NCI-H1092 (cell line): ENCODE data around the gene ANAPC1.
"Not testable (repeated sequence)": the region's sequence is repeated elsewhere in the genome, so short reads cannot be mapped to it uniquely, and the experiment has no call there.

Experiments
- DNase-seq: peaks from one replicate; lab custom pipeline; 2025; lab: John Stamatoyannopoulos, UW

Gene ANAPC1, protein sequence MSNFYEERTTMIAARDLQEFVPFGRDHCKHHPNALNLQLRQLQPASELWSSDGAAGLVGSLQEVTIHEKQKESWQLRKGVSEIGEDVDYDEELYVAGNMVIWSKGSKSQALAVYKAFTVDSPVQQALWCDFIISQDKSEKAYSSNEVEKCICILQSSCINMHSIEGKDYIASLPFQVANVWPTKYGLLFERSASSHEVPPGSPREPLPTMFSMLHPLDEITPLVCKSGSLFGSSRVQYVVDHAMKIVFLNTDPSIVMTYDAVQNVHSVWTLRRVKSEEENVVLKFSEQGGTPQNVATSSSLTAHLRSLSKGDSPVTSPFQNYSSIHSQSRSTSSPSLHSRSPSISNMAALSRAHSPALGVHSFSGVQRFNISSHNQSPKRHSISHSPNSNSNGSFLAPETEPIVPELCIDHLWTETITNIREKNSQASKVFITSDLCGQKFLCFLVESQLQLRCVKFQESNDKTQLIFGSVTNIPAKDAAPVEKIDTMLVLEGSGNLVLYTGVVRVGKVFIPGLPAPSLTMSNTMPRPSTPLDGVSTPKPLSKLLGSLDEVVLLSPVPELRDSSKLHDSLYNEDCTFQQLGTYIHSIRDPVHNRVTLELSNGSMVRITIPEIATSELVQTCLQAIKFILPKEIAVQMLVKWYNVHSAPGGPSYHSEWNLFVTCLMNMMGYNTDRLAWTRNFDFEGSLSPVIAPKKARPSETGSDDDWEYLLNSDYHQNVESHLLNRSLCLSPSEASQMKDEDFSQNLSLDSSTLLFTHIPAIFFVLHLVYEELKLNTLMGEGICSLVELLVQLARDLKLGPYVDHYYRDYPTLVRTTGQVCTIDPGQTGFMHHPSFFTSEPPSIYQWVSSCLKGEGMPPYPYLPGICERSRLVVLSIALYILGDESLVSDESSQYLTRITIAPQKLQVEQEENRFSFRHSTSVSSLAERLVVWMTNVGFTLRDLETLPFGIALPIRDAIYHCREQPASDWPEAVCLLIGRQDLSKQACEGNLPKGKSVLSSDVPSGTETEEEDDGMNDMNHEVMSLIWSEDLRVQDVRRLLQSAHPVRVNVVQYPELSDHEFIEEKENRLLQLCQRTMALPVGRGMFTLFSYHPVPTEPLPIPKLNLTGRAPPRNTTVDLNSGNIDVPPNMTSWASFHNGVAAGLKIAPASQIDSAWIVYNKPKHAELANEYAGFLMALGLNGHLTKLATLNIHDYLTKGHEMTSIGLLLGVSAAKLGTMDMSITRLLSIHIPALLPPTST (N-terminal part only)

DNA sequence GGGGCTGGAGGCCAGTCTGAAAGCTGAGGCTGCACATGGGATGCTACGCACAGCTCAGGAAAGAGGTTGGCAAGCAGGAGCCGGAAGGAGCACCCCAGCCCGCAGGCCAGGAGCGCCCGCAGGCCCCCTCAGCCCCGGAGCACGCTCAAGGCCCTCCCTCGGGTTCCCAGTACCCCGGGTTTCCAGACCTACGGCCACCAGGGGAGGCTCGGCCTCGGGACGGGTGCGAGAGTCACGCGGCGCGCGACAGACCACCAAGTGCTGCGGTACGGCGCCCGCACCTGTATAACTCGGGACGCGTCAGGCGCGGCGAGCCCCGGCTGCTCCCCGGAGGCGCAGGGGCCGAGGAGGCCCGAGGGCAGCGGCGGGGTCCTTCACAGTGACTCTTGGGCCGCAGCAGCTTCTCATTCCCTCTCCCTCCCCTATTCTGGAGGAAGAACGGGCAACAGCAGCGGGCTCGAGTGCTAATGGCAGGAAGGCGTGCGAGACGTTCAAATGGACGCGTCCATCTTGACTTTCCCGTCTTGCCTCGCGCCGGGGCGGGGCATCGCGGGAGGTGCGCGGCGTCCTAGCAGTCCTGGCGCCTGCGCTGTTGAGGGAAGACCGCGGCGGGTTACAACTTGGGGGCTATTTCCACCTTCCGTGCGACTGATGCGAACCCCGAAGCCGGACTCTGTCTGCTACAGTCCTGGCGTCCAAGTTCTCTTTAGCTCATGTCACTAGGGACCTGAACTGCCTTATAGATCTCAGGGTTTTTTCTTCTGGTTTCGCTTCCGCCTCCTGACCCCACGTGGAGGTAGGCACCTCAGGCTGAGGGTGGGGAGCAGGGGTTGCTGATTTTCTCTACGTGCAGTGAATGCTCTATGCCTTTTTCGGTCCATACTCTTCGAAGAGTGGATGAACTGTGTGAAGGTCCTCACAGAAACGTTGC is at the start of gene ANAPC1:
Gene ANAPC1 (minus strand): TSS at position 533 of the 931 bp plus-strand sequence. CDS start 3,368 bp downstream, outside the sequence.
- DNase-seq = peak; percentile 79

DNA sequence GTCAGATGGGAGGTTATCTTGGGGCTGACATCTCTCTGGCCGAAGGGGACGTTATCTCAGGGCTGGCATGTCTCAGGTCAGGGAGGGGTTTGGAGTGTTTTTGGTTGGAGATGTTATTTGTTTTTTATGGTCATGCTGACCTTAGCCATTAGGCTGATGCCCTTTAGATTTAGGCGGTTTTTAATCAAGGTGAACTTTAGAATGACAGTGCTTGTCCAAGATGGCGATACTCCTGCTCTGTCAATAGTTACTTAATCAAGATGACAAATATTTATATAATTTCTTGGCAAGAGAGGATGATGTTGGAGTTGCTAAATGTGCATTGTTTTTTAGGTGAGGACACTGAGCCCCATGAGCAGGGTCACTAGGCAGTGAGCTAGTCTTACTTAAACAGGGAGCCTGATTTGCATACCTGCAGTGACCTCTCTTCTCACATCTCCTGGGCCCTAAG is 48.9 kb upstream of the ANAPC1 start:
- no peak for DNase-seq

DNA sequence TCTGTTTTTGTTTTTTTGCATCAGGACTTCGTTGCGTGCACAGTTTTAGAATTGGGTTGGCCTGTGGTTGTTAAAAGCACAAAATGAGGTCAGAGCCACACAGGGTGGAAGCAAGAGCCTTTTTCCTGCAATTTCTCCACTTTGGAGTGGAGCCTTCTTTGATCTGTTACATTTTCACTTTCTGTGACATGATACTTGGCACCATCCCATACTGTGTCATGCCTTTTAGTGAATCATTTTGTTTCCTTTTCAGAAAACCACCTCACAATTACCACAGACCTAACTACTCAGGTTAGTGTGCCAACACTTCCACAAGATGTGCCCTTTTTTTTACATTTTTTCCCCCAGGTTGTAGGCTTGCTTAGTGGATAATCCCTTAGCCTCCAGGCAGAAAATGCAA is 46.9 kb upstream of the ANAPC1 start:
- DNase-seq = no peak

GRCh38 chr2:111930409-111930808 is 46.4 kb upstream of the ANAPC1 start:
- DNase-seq = no peak

- DNase-seq = no peak
These were observed 43.7 kb upstream of the ANAPC1 start for GRCh38 chr2:111927723-111928122.

- no peak for DNase-seq
These were observed 40.7 kb upstream of the ANAPC1 start for GRCh38 chr2:111924617-111925107.

DNA sequence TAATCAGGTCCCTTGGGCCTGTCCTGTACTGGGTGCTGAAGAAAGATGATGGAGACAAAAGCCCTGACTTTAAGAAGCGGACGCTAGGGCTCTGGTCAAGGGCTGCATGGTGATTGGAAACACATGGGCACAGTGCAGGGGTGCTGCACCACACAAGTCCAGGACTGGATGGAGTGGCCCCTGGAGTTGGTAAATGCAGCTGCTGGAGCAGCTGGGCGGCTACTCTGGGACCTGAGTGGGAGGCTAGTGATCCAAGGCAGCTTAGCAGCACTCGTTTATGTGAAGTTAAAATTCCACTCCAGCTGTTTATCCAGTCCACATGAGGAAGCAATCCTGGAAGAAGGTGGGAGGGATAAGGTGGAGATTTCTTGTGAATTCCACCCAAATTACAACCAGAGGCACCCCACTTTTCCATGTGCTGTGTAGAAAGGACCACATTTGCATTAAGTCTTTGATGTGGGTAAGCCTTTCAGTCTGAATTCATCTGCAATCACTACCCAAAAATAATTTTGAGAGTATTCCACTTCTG is 39.3 kb upstream of the ANAPC1 start:
- DNase-seq = no peak

- DNase-seq = no peak
These were observed 36.0 kb upstream of the ANAPC1 start for GRCh38 chr2:111919794-111920608.

DNA sequence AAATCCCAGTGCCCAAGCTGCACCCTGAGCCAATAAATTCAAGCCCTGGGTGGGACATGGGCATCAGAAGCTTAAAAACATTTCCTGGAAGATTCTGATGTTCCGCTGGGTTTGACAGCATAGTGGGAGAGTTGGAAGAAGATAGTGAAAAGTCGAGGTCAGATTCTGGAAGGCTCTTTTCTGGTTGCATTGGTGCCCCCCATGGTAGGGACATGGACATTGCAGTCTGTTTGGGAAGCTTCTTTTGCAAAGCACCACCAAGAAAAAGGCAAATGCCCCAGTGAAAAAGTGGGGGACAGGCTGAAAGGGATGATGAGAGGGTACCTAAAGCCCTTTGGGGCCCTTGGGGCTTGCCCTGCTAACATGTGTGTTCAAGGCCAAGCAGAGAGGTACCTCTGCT is 35.4 kb upstream of the ANAPC1 start:
- DNase-seq = no peak

- no peak for DNase-seq
These were observed 34.4 kb upstream of the ANAPC1 start for GRCh38 chr2:111918383-111918806.

GRCh38 chr2:111917106-111917505 is 33.1 kb upstream of the ANAPC1 start:
- DNase-seq = no peak

DNA sequence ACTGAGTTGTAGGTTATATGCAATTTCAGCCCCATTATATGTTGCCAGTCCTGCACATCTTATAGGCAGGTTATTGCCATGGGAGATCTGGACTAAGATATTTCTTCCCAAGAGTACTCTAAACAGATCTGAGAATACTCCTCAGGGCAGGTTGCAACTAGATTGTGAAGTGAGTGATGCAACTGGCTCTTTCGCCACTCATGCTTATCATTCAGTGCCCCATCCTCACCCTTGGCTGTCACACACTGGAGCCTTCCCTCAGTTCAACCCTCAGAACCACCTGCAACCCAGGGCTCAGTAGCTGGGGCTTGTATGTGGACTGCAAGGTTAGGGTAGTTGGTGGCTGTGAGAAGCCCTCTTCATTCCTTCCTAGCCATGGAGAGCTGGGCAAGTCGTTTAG is 28.6 kb upstream of the ANAPC1 start:
- no peak for DNase-seq

DNA sequence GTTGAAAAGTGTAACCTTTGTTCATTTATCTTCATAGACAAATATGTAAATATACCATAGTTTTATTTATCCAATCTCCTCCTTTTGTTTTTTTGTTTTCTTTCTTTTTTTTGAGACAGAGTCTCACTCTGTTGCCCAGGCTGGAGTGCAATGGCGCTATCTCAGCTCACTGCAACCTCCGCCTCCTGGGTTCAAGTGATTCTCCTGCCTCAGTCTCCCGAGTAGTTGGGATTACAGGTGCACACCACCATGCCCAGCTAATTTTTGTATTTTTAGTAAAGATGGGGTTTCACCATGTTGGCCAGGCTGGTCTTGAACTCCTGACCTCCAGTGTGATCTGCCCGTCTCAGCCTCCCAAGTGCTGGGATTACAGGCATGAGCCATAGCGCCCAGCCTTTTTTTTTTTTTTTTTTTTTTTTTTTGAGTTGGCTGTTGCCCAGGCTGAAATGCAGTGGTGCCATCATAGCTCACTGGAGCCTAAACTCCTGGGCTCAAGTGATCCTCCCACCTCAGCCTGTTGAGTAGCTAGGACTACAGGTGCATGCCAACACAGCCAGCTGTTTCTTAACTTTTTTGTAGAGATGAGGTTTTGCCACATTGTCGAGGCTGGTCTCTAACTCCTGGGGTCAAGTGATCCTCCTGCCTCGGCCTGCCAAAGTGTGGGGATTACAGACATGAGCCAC is 27.4 kb upstream of the ANAPC1 start:
- not testable (repeated sequence) for DNase-seq

GRCh38 chr2:111910609-111911277 is 26.8 kb upstream of the ANAPC1 start:
- peak; percentile 41 for DNase-seq

DNA sequence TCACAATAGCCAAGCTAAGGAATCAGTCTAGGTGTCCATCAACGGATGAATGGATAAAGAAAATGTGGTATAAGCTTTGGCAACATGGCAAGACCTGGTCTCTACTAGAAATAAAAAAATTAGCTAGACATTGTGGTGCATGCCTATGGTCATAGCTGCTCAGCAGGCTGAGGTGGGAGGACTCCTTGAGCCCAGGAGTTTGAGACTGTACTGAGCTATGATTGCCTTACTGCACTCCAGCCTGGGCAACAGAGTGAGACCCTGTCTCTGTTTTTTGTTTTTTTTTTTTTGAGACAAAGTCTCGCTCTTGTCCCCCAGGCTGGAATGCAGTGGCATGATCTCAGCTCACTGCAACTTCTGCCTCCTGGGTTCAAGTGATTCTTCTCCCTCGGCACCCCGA is 26.0 kb upstream of the ANAPC1 start:
- not testable (repeated sequence) for DNase-seq

DNA sequence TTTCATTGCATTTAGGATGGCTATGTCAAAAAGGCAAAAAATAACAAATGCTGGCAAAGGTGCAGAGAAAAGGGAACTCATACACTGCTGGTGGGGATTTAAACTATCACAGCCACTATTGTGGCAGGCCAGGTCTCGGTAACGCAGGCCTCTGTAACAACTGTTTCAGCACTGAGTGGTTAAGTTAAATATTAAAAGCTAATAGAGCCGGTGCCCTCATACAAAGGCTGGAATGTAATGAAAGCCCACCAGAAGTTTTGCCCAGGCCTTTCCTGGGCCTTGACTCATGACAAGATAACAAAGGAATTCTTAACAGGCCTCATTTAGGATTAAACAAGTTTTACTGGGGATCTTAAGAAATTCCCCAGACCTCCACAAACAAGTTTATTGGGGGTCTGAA is 25.1 kb upstream of the ANAPC1 start:
- DNase-seq = no peak

GRCh38 chr2:111908578-111908977 is 24.6 kb upstream of the ANAPC1 start:
- DNase-seq = no peak

DNA sequence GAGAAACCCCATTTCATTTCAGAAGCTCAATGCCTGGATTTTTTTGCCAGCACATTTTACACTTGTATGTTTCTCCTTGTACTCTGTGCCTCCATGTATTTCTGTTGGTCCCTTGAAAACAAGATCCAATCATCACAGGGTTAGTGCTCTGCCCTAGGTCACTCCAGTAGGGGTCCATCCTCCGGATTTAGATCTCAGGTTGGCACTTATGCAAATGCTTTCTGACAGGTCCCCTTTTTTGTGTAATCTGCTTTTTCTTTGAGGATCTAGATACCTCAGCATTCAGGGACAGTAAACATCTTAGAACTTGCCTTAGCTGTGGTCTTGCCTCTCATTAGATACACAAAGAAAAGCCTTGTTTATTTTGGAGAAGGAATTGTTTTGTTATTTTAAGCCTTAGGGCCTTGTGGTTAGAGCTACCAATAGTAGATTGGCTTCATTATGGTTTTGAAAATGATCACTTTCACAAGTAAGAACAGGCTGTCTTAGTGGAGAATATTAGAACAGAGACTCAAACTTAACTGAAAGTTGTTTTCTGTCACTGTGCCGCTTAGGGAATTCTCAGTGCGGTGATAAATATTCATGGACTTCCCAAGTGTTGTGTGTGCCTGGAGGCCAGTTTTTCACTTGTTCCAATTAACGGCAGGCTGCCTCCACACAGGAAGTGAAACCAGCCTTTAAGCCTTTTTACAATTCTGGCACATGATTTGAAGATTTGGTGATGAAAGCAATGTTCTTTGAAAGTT is 22.2 kb upstream of the ANAPC1 start:
- no peak for DNase-seq
